T-cell (primary cell): ENCODE results near the gene ZNF408. TPM values are rescaled to one million over a fixed set of nuclear protein-coding genes. Genes with fewer than 3 reads are reported as not detected.

Experiments
- ATAC-seq, 4 experiments: fragments of 200-7000 bp in 3 of 4; fragments of 150-1000 bp in 1 of 4; cut with Tn5 transposase; replicated peaks in 1 of 4; 1 replicate in 3 of 4; 2 replicates in 1 of 4; pipeline ENCODE4 v1.10.0; 2021; ENCODE audit warnings: moderate library complexity in 3 of 4, mild to moderate bottlenecking in 2 of 4, moderate number of reproducible peaks in 1 of 4
- CTCF ChIA-PET, 2 donors: fragments of 300-600 bp; sonication (Branson Sonifier 250); formaldehyde crosslinking; loops; one replicate each; lab custom pipeline; 2022; ENCODE audit warnings: antibody characterized with exemption in 2 of 2; lab: Charles Lee
- POLR2A ChIA-PET, 2 donors: fragments of 300-600 bp; sonication (Branson Sonifier 250); formaldehyde crosslinking; loops; one replicate each; lab custom pipeline; 2022; ENCODE audit warnings: antibody characterized with exemption in 2 of 2; lab: Charles Lee
- DNase-seq, 35 experiments: peaks; one replicate each; pipeline versions ENCODE4 v3.0.0 to v3.0.0-alpha.2; 2013 to 2023
- H3K27ac ChIP-seq: one replicate; pipeline ENCODE4 v1.5.1; 2013; ENCODE audit warnings: low read length
- H3K27me3 ChIP-seq, 2 experiments: replicated peaks in 1 of 2; 1 replicate in 1 of 2; 2 replicates in 1 of 2; pipeline versions ENCODE4 v1.6.1 to v1.7.0; 2013; ENCODE audit warnings: low read length in 1 of 2, mixed read lengths in 1 of 2; ENCODE audit not compliant: control insufficient read depth in 2 of 2, insufficient read depth in 2 of 2; ENCODE audit errors: extremely low read depth in 1 of 2
- H3K36me3 ChIP-seq, 2 donors: 1 replicate in 1 of 2; 2 replicates in 1 of 2; pipeline versions ENCODE4 v1.6.1 to v1.7.0; 2013; ENCODE audit warnings: low read length in 1 of 2; ENCODE audit not compliant: control insufficient read depth in 2 of 2, insufficient read depth in 1 of 2; ENCODE audit errors: extremely low read depth in 1 of 2
- H3K4me1 ChIP-seq, 2 experiments: 1 replicate in 1 of 2; 2 replicates in 1 of 2; pipeline versions ENCODE4 v1.6.1 to v1.7.0; 2013; ENCODE audit warnings: low read length in 2 of 2, mixed read lengths in 1 of 2; ENCODE audit not compliant: insufficient read depth in 2 of 2, control insufficient read depth in 1 of 2; ENCODE audit errors: extremely low read depth in 1 of 2
- H3K4me3 ChIP-seq, 2 donors: 1 replicate in 1 of 2; 2 replicates in 1 of 2; pipeline versions ENCODE4 v1.5.1 to v1.7.0; 2013; ENCODE audit warnings: mild to moderate bottlenecking in 2 of 2, low read length in 1 of 2, moderate library complexity in 1 of 2; ENCODE audit not compliant: control insufficient read depth in 1 of 2; ENCODE audit errors: extremely low read depth in 1 of 2
- H3K9me3 ChIP-seq: 2 replicates; pipeline ENCODE4 v1.7.0; 2013
- H3K27ac Mint-ChIP-seq, 2 donors: one replicate each; pipeline ENCODE4 v1.8.0; 2020 to 2021; ENCODE audit warnings: mild to moderate bottlenecking in 2 of 2, mixed read lengths in 2 of 2
- H3K27me3 Mint-ChIP-seq, 2 donors: one replicate each; pipeline ENCODE4 v1.8.0; 2021 to 2022; ENCODE audit warnings: mixed read lengths in 2 of 2
- H3K36me3 Mint-ChIP-seq: one replicate; pipeline ENCODE4 v1.8.0; 2021; ENCODE audit warnings: mixed read lengths
- H3K4me1 Mint-ChIP-seq, 3 donors: one replicate each; pipeline ENCODE4 v1.8.0; 2020 to 2022; ENCODE audit warnings: mixed read lengths in 3 of 3, mild to moderate bottlenecking in 1 of 3
- H3K4me3 Mint-ChIP-seq, 3 donors: one replicate each; pipeline ENCODE4 v1.8.0; 2020 to 2022; ENCODE audit warnings: mild to moderate bottlenecking in 3 of 3, mixed read lengths in 3 of 3, moderate library complexity in 3 of 3
- H3K9me3 Mint-ChIP-seq, 3 donors: one replicate each; pipeline ENCODE4 v1.8.0; 2020 to 2022; ENCODE audit warnings: mixed read lengths in 3 of 3
- WGBS: methylation state at CpG from one replicate; pipeline ENCODE4 v1.1.5; 2013; ENCODE audit warnings: missing lambda C conversion rate; ENCODE audit not compliant: insufficient coverage; 5-methylcytosine and 5-hydroxymethylcytosine counted together
- total RNA-seq, 35 experiments: library from RNA in 6 of 35; stranded (reverse) in 6 of 35; fragments of 120-200 nt in 1 of 35; gene quantifications; one replicate each; pipeline versions ENCODE4 v1.2.1 to v1.2.4 and lab custom pipeline; 2013 to 2026

Gene ZNF408
- total RNA-seq, 5 donors from 2014 or later (not counting 1 experiment from before 2014, with no cell fraction given): 6.1 to 22.4 (median 19.7) TPM

DNA sequence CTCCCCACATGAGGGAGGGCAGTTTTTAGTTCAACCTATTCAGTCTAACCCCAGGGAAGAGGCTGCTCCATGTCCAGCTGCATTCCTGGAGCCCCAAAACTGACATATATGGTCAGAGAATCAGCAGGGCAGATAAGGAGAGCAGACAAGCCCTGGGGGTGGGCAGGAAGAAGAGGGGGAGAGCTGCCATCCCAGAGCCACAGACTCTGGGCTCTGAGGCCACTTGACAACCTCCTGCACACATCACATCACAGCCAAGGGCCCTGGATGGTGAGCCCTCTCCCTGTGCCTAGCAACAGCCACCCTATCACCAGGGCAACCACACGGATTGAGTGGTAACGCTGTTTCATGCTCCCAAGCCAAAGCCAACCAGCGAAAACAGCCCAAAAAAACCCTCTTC is 3.5 kb upstream of the ZNF408 start:
- Histone ChIP-seq H3K9me3 (no peaks in the 10 kb centered on the region), H3K27me3 (no peaks in the 10 kb centered on the region), H3K36me3 (peaks cover 33 to 47% of the 10 kb centered on the region in 2 donors), H3K4me1 (peaks cover 21 to 71% of the 10 kb centered on the region in 2 experiments), H3K4me3 (no peak overlapping the region), H3K27ac (no peak overlapping the region)
- Mint-ChIP-seq H3K4me1 (peaks cover 35 to 58% (median 52%) of the 10 kb centered on the region in 3 donors), H3K4me3 (peak overlapping the region in 2 of 3 donors; percentile 28 to 93), H3K9me3 (no peaks in the 10 kb centered on the region), H3K36me3 (peaks cover 27% of the 10 kb centered on the region), H3K27ac (peak overlapping the region in 1 of 2 donors; percentile 68), H3K27me3 (no peaks in the 10 kb centered on the region)
- CTCF ChIA-PET: no interaction called here
- no peak for DNase-seq
- no peak for ATAC-seq
- POLR2A ChIA-PET: no interaction called here
- WGBS: 91% methylated on average over 3 of the region's 3 CpGs

DNA sequence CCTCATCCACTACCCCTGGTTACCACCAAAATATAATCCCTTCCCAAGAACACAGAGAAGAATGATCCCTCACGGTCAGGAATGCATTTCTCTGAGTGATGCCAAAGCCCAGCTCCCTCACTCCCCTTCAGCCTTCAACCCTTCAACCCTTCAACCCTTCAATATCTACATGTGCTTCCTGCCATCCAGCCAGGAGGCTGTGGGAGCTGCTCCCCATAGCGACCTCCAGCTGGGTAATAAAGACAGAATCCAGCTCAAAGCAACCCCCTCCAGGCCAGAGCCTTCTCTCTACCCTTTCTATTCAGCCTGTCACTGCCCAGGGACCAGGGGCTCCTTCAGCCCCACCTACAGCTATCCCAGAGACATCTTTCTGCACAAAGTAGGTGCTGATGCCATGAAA is 3.1 kb upstream of the ZNF408 start:
- no peak for ATAC-seq

GRCh38 chr11:46698597-46698996 is 2.2 kb upstream of the ZNF408 start:
- ChIA-PET POLR2A (no interaction called here), CTCF (interaction anchor here in 1 of 2 donors (0.6 kb wide), 1 partner anchor 46 kb away, joined by 4 read pairs; no protein-coding TSS in a partner anchor)
- Mint-ChIP-seq H3K9me3 (no peaks in the 10 kb centered on the region), H3K4me1 (peaks cover 48 to 71% (median 64%) of the 10 kb centered on the region in 3 donors), H3K27me3 (no peaks in the 10 kb centered on the region), H3K27ac (peak overlapping the region; percentile 98 to 99), H3K4me3 (peak overlapping the region; percentile 50 to 97 (median 93)), H3K36me3 (peaks cover 39% of the 10 kb centered on the region)
- Histone ChIP-seq H3K27ac (no peak overlapping the region), H3K36me3 (peaks cover 26 to 50% of the 10 kb centered on the region in 2 donors), H3K27me3 (no peaks in the 10 kb centered on the region), H3K4me3 (no peak overlapping the region), H3K9me3 (no peaks in the 10 kb centered on the region), H3K4me1 (peaks cover 27 to 77% of the 10 kb centered on the region in 2 experiments)
- no peak for DNase-seq
- no CpG with 5 or more reads among the region's 1 CpG for WGBS
- no peak for ATAC-seq

More for the DNA sequence above, 3.1 kb upstream of the ZNF408 start:
- Histone ChIP-seq H3K36me3 (peaks cover 33 to 48% of the 10 kb centered on the region in 2 donors), H3K9me3 (no peaks in the 10 kb centered on the region), H3K4me1 (peaks cover 24 to 74% of the 10 kb centered on the region in 2 experiments), H3K4me3 (no peak overlapping the region), H3K27me3 (no peaks in the 10 kb centered on the region), H3K27ac (no peak overlapping the region)
- peaks cover 39 to 62% (median 56%) of the 10 kb centered on the region in 3 donors for H3K4me1 Mint-ChIP-seq
- H3K4me3 Mint-ChIP-seq: peak overlapping the region; percentile 28 to 93 (median 39)
- H3K36me3 Mint-ChIP-seq: peaks cover 31% of the 10 kb centered on the region
- H3K27me3 Mint-ChIP-seq: no peaks in the 10 kb centered on the region
- POLR2A ChIA-PET: no interaction called here
- WGBS: 100% methylated on average over 1 of the region's 2 CpGs
- H3K9me3 Mint-ChIP-seq: no peaks in the 10 kb centered on the region
- CTCF ChIA-PET: interaction anchor here in 1 of 2 donors (0.6 kb wide), 1 partner anchor 45 kb away, joined by 4 read pairs; no protein-coding TSS in a partner anchor
- H3K27ac Mint-ChIP-seq: peak overlapping the region; percentile 68 to 71
- no peak for DNase-seq

GRCh38 chr11:46701078-46701654 is 335 bp downstream of the ZNF408 start:
- H3K36me3 ChIP-seq: peaks cover 16 to 49% of the 10 kb centered on the region in 2 donors
- ChIA-PET CTCF (interaction anchor here (0.6 to 1.2 kb wide), 3 partner anchors 126 to 552 kb away, joined by 3 to 5 read pairs (median 3); no protein-coding TSS in a partner anchor), POLR2A (interaction anchor here (0.5 to 1.6 kb wide), 3 partner anchors 30 to 147 kb away, joined by 3 read pairs; no protein-coding TSS in a partner anchor)
- H3K4me1 Mint-ChIP-seq: peaks cover 50 to 60% (median 54%) of the 10 kb centered on the region in 3 donors
- H3K27ac ChIP-seq: peak overlapping the region; percentile 30
- peaks cover 32% of the 10 kb centered on the region for H3K36me3 Mint-ChIP-seq
- H3K27me3 ChIP-seq: no peaks in the 10 kb centered on the region
- ATAC-seq (no peak), DNase-seq (peak in 1 of 35 experiments; percentile 5)
- peaks cover 27 to 52% of the 10 kb centered on the region in 2 experiments for H3K4me1 ChIP-seq
- peak overlapping the region; percentile 93 to 99 (median 97) for H3K4me3 Mint-ChIP-seq
- WGBS: 4% methylated on average over 23 of the region's 29 CpGs
- no peaks in the 10 kb centered on the region for H3K9me3 ChIP-seq
- H3K9me3 Mint-ChIP-seq: no peaks in the 10 kb centered on the region
- H3K27ac Mint-ChIP-seq: peak overlapping the region; percentile 98 to 99
- no peaks in the 10 kb centered on the region for H3K27me3 Mint-ChIP-seq
- H3K4me3 ChIP-seq: peak overlapping the region; percentile 70 to 97

- peaks cover 25 to 42% (median 32%) of the 10 kb centered on the region in 3 donors for H3K4me1 Mint-ChIP-seq
- Histone ChIP-seq H3K27me3 (no peaks in the 10 kb centered on the region), H3K4me3 (no peak overlapping the region), H3K36me3 (peaks cover 18 to 57% of the 10 kb centered on the region in 2 donors), H3K9me3 (no peaks in the 10 kb centered on the region), H3K4me1 (peaks cover 12 to 19% of the 10 kb centered on the region in 2 experiments), H3K27ac (no peak overlapping the region)
- no peaks in the 10 kb centered on the region for H3K9me3 Mint-ChIP-seq
- H3K4me3 Mint-ChIP-seq: no peak overlapping the region
- POLR2A ChIA-PET: no interaction called here
- peaks cover 51% of the 10 kb centered on the region for H3K36me3 Mint-ChIP-seq
- 97% methylated on average over 30 of the region's 31 CpGs for WGBS
- ATAC-seq: no peak
- H3K27ac Mint-ChIP-seq: no peak overlapping the region
- H3K27me3 Mint-ChIP-seq: no peaks in the 10 kb centered on the region
- CTCF ChIA-PET: no interaction called here
- DNase-seq: no peak
Observed at GRCh38 chr11:46705070-46705688, 4.3 kb downstream of the ZNF408 start.

DNA sequence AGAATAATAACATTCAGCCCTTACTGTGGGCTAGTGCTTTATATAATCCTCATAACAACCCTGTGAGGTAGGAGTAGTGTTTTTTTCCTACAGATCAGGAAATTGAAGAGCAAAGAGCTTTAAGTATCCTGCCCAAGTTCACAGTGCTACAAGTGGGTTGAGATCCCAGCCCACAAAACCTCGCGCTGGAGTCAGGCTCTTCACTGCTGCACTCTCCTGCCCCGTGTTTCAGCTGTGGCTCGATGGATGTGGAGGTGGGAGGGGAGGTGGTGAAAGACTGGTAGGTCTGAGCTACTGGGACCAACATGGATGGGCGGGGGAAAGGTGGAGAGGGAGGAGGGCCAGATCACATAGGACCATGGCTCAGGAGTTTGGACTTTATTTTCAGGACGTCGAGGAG is 6.1 kb downstream of the ZNF408 start:
- H3K27me3 ChIP-seq: no peaks in the 10 kb centered on the region
- no peak for ATAC-seq
- no peaks in the 10 kb centered on the region for H3K9me3 Mint-ChIP-seq
- H3K4me3 ChIP-seq: no peak overlapping the region
- peaks cover 14 to 29% (median 19%) of the 10 kb centered on the region in 3 donors for H3K4me1 Mint-ChIP-seq
- H3K27me3 Mint-ChIP-seq: no peaks in the 10 kb centered on the region
- 97% methylated on average over 6 of the region's 7 CpGs for WGBS
- no peak for DNase-seq
- H3K4me1 ChIP-seq: peaks cover 7 to 10% of the 10 kb centered on the region in 2 experiments
- peaks cover 18 to 55% of the 10 kb centered on the region in 2 donors for H3K36me3 ChIP-seq
- no peaks in the 10 kb centered on the region for H3K9me3 ChIP-seq
- H3K4me3 Mint-ChIP-seq: no peak overlapping the region
- peaks cover 46% of the 10 kb centered on the region for H3K36me3 Mint-ChIP-seq
- H3K27ac Mint-ChIP-seq: no peak overlapping the region
- CTCF ChIA-PET: no interaction called here
- H3K27ac ChIP-seq: no peak overlapping the region
- POLR2A ChIA-PET: interaction anchor here in 1 of 2 donors (0.6 kb wide), 1 partner anchor 501 kb away, joined by 3 read pairs; no protein-coding TSS in a partner anchor
